Panc1 (cell line): Measurements from ENCODE around the gene SMAD7. TPM values are rescaled to one million over a fixed set of nuclear protein-coding genes. Genes with fewer than 3 reads are reported as not detected.

Source experiments
- ATAC-seq: fragments of 200-7000 bp; cut with Tn5 transposase; 2 replicates; pipeline ENCODE4 v1.9.1; 2020; ENCODE audit warnings: mild to moderate bottlenecking, moderate library complexity
- BruUV-seq: library from RNA; stranded (reverse); fragments of 400-500 nt; replicated peaks from 2 replicates; lab custom pipeline; 2021; lab: Mats Ljungman, UMichigan
- CTCF ChIA-PET: fragments of 300-600 bp; sonication (Branson Sonifier 250); formaldehyde crosslinking; loops from one replicate; lab custom pipeline; 2022; ENCODE audit warnings: antibody characterized with exemption; lab: Charles Lee
- POLR2A ChIA-PET: fragments of 300-600 bp; sonication (Branson Sonifier 250); formaldehyde crosslinking; loops from one replicate; lab custom pipeline; 2022; ENCODE audit warnings: antibody characterized with exemption; lab: Charles Lee
- DNase-seq: peaks from one replicate; pipeline ENCODE4 v3.0.0-alpha.2; 2010; ENCODE audit warnings: low read depth, low spot score
- H3K27ac ChIP-seq: 2 replicates; pipeline ENCODE4 v1.5.1; 2011; ENCODE audit warnings: mild to moderate bottlenecking, low read length, inconsistent platforms
- H3K27me3 ChIP-seq: fragments of 200-500 bp; sonication (Bioruptor generic); 2 replicates; pipeline ENCODE4 v1.6.0; 2014; ENCODE audit warnings: low read length, inconsistent platforms; ENCODE audit not compliant: control insufficient read depth, insufficient read depth
- H3K36me3 ChIP-seq: fragments of 200-500 bp; sonication (Bioruptor generic); 2 replicates; pipeline ENCODE4 v1.5.1; 2014; ENCODE audit warnings: inconsistent platforms, mild to moderate bottlenecking, low read length, moderate library complexity; ENCODE audit not compliant: control insufficient read depth, insufficient read depth
- H3K4me1 ChIP-seq: 2 replicates; pipeline ENCODE4 v1.5.1; 2011; ENCODE audit warnings: inconsistent platforms, mild to moderate bottlenecking, low read length, moderate library complexity; ENCODE audit not compliant: control insufficient read depth, insufficient read depth
- H3K4me3 ChIP-seq, 2 experiments: 2 replicates each; pipeline ENCODE4 v1.5.1; 2011 to 2012; ENCODE audit warnings: low read depth in 2 of 2, low read length in 2 of 2, mild to moderate bottlenecking in 2 of 2, inconsistent platforms in 1 of 2, moderate library complexity in 1 of 2
- H3K9me3 ChIP-seq: fragments of 200-500 bp; sonication (Bioruptor generic); 2 replicates; pipeline ENCODE4 v1.5.1; 2014; ENCODE audit warnings: low read depth, mild to moderate bottlenecking, inconsistent platforms, low read length, moderate library complexity; ENCODE audit not compliant: control insufficient read depth, insufficient read depth
- CTCF ChIP-seq: fragments of 450-650 bp; IDR thresholded peaks from 2 replicates; pipeline ENCODE4 v1.5.1; 2017; ENCODE audit warnings: mild to moderate bottlenecking
- POLR2AphosphoS5 ChIP-seq: IDR thresholded peaks from 2 replicates; pipeline ENCODE4 v1.6.1; 2012; ENCODE audit warnings: mild to moderate bottlenecking, low read depth, low read length, moderate library complexity
- REST ChIP-seq, 2 experiments: IDR thresholded peaks; 2 replicates each; pipeline ENCODE4 v1.6.1; 2011 to 2012; ENCODE audit warnings: low read depth in 2 of 2, control low read depth in 1 of 2, low read length in 1 of 2, mild to moderate bottlenecking in 1 of 2, moderate library complexity in 1 of 2; ENCODE audit not compliant: insufficient read depth in 1 of 2
- SIN3A ChIP-seq: IDR thresholded peaks from 2 replicates; pipeline ENCODE4 v1.6.1; 2012; ENCODE audit warnings: low read depth, mild to moderate bottlenecking, low read length, moderate library complexity, borderline replicate concordance; ENCODE audit not compliant: insufficient read depth
- TCF7L2 ChIP-seq: IDR thresholded peaks from 2 replicates; pipeline ENCODE4 v1.6.1; 2011; ENCODE audit warnings: mild to moderate bottlenecking, low read depth, low read length, inconsistent platforms
- in situ Hi-C: cut with HindIII; loops from 2 replicates; pipeline ENCODE4 v1.10.0; 2016; ENCODE audit warnings: low sequenced_read_pairs, low pct_unique_long_range_greater_than_20kb
- intact Hi-C: fragments of 100-400 bp; cut with micrococcal nuclease; formaldehyde crosslinking; loops from one replicate; pipeline ENCODE4 v1.10.0; 2022; ENCODE audit not compliant: unreplicated experiment
- total RNA-seq: library from RNA; stranded (reverse); gene quantifications from one replicate; pipeline ENCODE4 v1.2.1, GENCODE V29; 2021; ENCODE audit not compliant: unreplicated experiment

Gene SMAD7
- total RNA-seq, 1 experiment from 2014 or later: 21.3 TPM

- H3K27me3 ChIP-seq: no peaks in the 10 kb centered on the region
- in situ Hi-C loops: no loop called here
- ChIA-PET POLR2A (interaction anchor here (0.5 kb wide), 1 partner anchor 516 kb away, joined by 3 read pairs; no protein-coding TSS in a partner anchor), CTCF (no interaction called here)
- peak overlapping the region; percentile 14 to 94; a peak in 3 of 4 replicates for H3K4me3 ChIP-seq
- ATAC-seq: no peak
- H3K4me1 ChIP-seq: peaks cover 69% of the 10 kb centered on the region
- BruUV-seq: no TSS peak
- intact Hi-C loops: loop anchor here (10.0 kb wide), 1 partner anchor 269 kb away; no protein-coding TSS in a partner anchor
- H3K27ac ChIP-seq: peak overlapping the region; percentile 90
- TF ChIP-seq POLR2AphosphoS5 (no peak), SIN3A (no peak), TCF7L2 (no peak)
- H3K9me3 ChIP-seq: no peaks in the 10 kb centered on the region
- no peak for DNase-seq
- H3K36me3 ChIP-seq: peaks cover 4% of the 10 kb centered on the region; the same call in 1 of the 2 replicates
Observed at GRCh38 chr18:48943736-48944527, 6.8 kb downstream of the SMAD7 start.

GRCh38 chr18:48943333-48943732 is 7.4 kb downstream of the SMAD7 start:
- no peak for DNase-seq
- H3K27ac ChIP-seq: peak overlapping the region; percentile 90
- no peaks in the 10 kb centered on the region for H3K9me3 ChIP-seq
- peaks cover 74% of the 10 kb centered on the region for H3K4me1 ChIP-seq
- no peaks in the 10 kb centered on the region for H3K27me3 ChIP-seq
- TF ChIP-seq SIN3A (no peak), POLR2AphosphoS5 (no peak), CTCF (no peak), TCF7L2 (no peak), REST (IDR thresholded peaks at IDR 0.05; ENCODE audit: insufficient read depth in 1 of 2, low read depth in 2 of 2, low read length in 1 of 2) (no peak)
- peak overlapping the region; percentile 14 to 39 for H3K4me3 ChIP-seq
- no peak for ATAC-seq
- intact Hi-C loops (loop anchor here (10.0 kb wide), 1 partner anchor 269 kb away; no protein-coding TSS in a partner anchor), in situ Hi-C loops (no loop called here)
- CTCF ChIA-PET: no interaction called here
- POLR2A ChIA-PET: no interaction called here
- no TSS peak for BruUV-seq
- peaks cover 4% of the 10 kb centered on the region; the same call in 1 of the 2 replicates for H3K36me3 ChIP-seq
